Activated T-cell treated with anti-CD3 and anti-CD28 coated beads for 1 hour (primary cell): ENCODE results near the gene SUMO1.

Experiments
- DNase-seq: peaks from one replicate; pipeline ENCODE4 v3.0.0-alpha.2; 2020; ENCODE audit warnings: low read depth

SUMO1 gene

GRCh38 chr2:202196727-202197126, 41.7 kb downstream of the SUMO1 start:
- no peak for DNase-seq

- no peak for DNase-seq
Measured at GRCh38 chr2:202194418-202194817, 44.0 kb downstream of the SUMO1 start.

GRCh38 chr2:202193881-202194353, 44.5 kb downstream of the SUMO1 start:
- DNase-seq, result no peak

GRCh38 chr2:202193305-202193704, 45.1 kb downstream of the SUMO1 start:
- DNase-seq, result no peak

GRCh38 chr2:202187570-202187969, 50.8 kb downstream of the SUMO1 start:
- no peak for DNase-seq

GRCh38 chr2:202186641-202187202, 51.7 kb downstream of the SUMO1 start:
- DNase-seq, result no peak

GRCh38 chr2:202185156-202185555, 53.2 kb downstream of the SUMO1 start:
- DNase-seq, result no peak

- DNase-seq, result no peak
Measured at GRCh38 chr2:202184557-202184956, 53.8 kb downstream of the SUMO1 start.

GRCh38 chr2:202178346-202178958, 59.9 kb downstream of the SUMO1 start:
- DNase-seq, result peak; percentile 16

GRCh38 chr2:202172439-202173211, 65.8 kb downstream of the SUMO1 start:
- no peak for DNase-seq

GRCh38 chr2:202171241-202171825, 67.1 kb downstream of the SUMO1 start:
- DNase-seq, result no peak

- no peak for DNase-seq
Measured at GRCh38 chr2:202169832-202170424, 68.5 kb downstream of the SUMO1 start.

GRCh38 chr2:202169131-202169530, 69.3 kb downstream of the SUMO1 start:
- DNase-seq, result no peak

- DNase-seq, result no peak
Measured at GRCh38 chr2:202165945-202166344, 72.5 kb downstream of the SUMO1 start.

GRCh38 chr2:202165208-202165607, 73.2 kb downstream of the SUMO1 start:
- no peak for DNase-seq

- no peak for DNase-seq
Measured at GRCh38 chr2:202164411-202164810, 74.0 kb downstream of the SUMO1 start.

GRCh38 chr2:202161151-202161835, 77.1 kb downstream of the SUMO1 start:
- no peak for DNase-seq

GRCh38 chr2:202158796-202159195, 79.6 kb downstream of the SUMO1 start:
- DNase-seq, result no peak

GRCh38 chr2:202157211-202157990, 81.0 kb downstream of the SUMO1 start:
- no peak for DNase-seq
